ENCODE results near the gene HOXB6.

Gene HOXB6

GRCh38 chr17:48593840-48594537 lies 10.8 kb downstream of the HOXB6 start:
- peak; percentile 28 for DNase-seq

- DNase-seq, result no peak
Observed at GRCh38 chr17:48593126-48593829, 11.5 kb downstream of the HOXB6 start, which contains the start of gene HOXB5. Gene HOXB5, minus strand, starts transcription at chr17:48593779. Its CDS starts 97 bp downstream, at chr17:48593682.

GRCh38 chr17:48592577-48592976 lies 12.2 kb downstream of the HOXB6 start:
- no peak for DNase-seq

GRCh38 chr17:48592057-48592514 lies 12.7 kb downstream of the HOXB6 start:
- no peak for DNase-seq

- no peak for DNase-seq
Observed at GRCh38 chr17:48591255-48592056, 13.3 kb downstream of the HOXB6 start.

- DNase-seq, result no peak
Observed at GRCh38 chr17:48590607-48591161, 14.1 kb downstream of the HOXB6 start.

- no peak for DNase-seq
Observed at GRCh38 chr17:48589831-48590606, 14.8 kb downstream of the HOXB6 start, which contains the start of gene HOXB3. Gene HOXB3, minus strand, starts transcription at chr17:48590241. Its CDS starts 37,767 bp downstream, at chr17:48552474.

GRCh38 chr17:48589060-48589830 lies 15.5 kb downstream of the HOXB6 start:
- no peak for DNase-seq

- DNase-seq, result no peak
Observed at GRCh38 chr17:48588528-48588927, 16.3 kb downstream of the HOXB6 start.

GRCh38 chr17:48588074-48588415 lies 16.7 kb downstream of the HOXB6 start:
- no peak for DNase-seq

- no peak for DNase-seq
Observed at GRCh38 chr17:48587276-48588073, 17.3 kb downstream of the HOXB6 start.

- no peak for DNase-seq
Observed at GRCh38 chr17:48586355-48587258, 18.2 kb downstream of the HOXB6 start.

- DNase-seq, result no peak
Observed at GRCh38 chr17:48584223-48584741, 20.5 kb downstream of the HOXB6 start.

GRCh38 chr17:48583708-48584222 lies 21.0 kb downstream of the HOXB6 start:
- no peak for DNase-seq

- no peak for DNase-seq
Observed at GRCh38 chr17:48582750-48583069, 22.1 kb downstream of the HOXB6 start.

- no peak for DNase-seq
Observed at GRCh38 chr17:48579760-48580554, 24.8 kb downstream of the HOXB6 start.

GRCh38 chr17:48579471-48579759 lies 25.4 kb downstream of the HOXB6 start:
- DNase-seq, result no peak

GRCh38 chr17:48578616-48579470 lies 25.9 kb downstream of the HOXB6 start:
- no peak for DNase-seq

All from NCI-H2171 (cell line).